Smooth muscle cell (in vitro differentiated cells): ENCODE data around the gene SLC29A3. TPM values are rescaled to one million over a fixed set of nuclear protein-coding genes. Genes with fewer than 3 reads are reported as not detected.

Experiments
- DNase-seq: peaks from one replicate; lab custom pipeline; 2025; ENCODE audit not compliant: unreplicated experiment; lab: John Stamatoyannopoulos, UW
- H2AFZ ChIP-seq: fragments of 200-600 bp; sonication (generic); 2 replicates; pipeline ENCODE4 v1.6.0; 2016; ENCODE audit warnings: antibody characterized with exemption, low read depth, mild to moderate bottlenecking
- H3F3A ChIP-seq: fragments of 200-600 bp; sonication (generic); 2 replicates; pipeline ENCODE4 v1.6.0; 2017; ENCODE audit warnings: antibody characterized with exemption, low read depth
- H3K27ac ChIP-seq: fragments of 200-600 bp; sonication (generic); 2 replicates; pipeline ENCODE4 v1.5.1; 2016; ENCODE audit warnings: low read depth, mild to moderate bottlenecking
- H3K27me3 ChIP-seq: fragments of 200-600 bp; sonication (generic); 2 replicates; pipeline ENCODE4 v1.6.1; 2016; ENCODE audit warnings: low read depth, mild to moderate bottlenecking
- H3K36me3 ChIP-seq: fragments of 200-600 bp; sonication (generic); 2 replicates; pipeline ENCODE4 v1.5.1; 2016; ENCODE audit warnings: low read depth
- H3K4me1 ChIP-seq: fragments of 200-600 bp; sonication (generic); 2 replicates; pipeline ENCODE4 v1.5.1; 2016; ENCODE audit warnings: low read depth
- H3K4me2 ChIP-seq: fragments of 200-600 bp; sonication (generic); 2 replicates; pipeline ENCODE4 v1.6.0; 2016; ENCODE audit warnings: mild to moderate bottlenecking
- H3K4me3 ChIP-seq: fragments of 200-600 bp; sonication (generic); 2 replicates; pipeline ENCODE4 v1.5.1; 2016; ENCODE audit warnings: mild to moderate bottlenecking
- H3K79me2 ChIP-seq: fragments of 200-600 bp; sonication (generic); 2 replicates; pipeline ENCODE4 v1.6.0; 2016; ENCODE audit warnings: low read depth, mild to moderate bottlenecking
- H3K9ac ChIP-seq: fragments of 200-600 bp; sonication (generic); 2 replicates; pipeline ENCODE4 v1.6.0; 2016; ENCODE audit warnings: low read depth
- H3K9me3 ChIP-seq: fragments of 200-600 bp; sonication (generic); replicated peaks from 2 replicates; pipeline ENCODE4 v1.5.1; 2016; ENCODE audit warnings: low read depth
- H4K20me1 ChIP-seq: fragments of 200-600 bp; sonication (generic); 2 replicates; pipeline ENCODE4 v1.6.0; 2016; ENCODE audit warnings: low read depth
- CTCF ChIP-seq: fragments of 200-600 bp; sonication (generic); IDR thresholded peaks from 2 replicates; pipeline ENCODE4 v1.5.1; 2017; ENCODE audit warnings: borderline replicate concordance, mild to moderate bottlenecking, antibody characterized with exemption; ENCODE audit not compliant: insufficient read depth, poor library complexity, severe bottlenecking
- WGBS: methylation state at CpG from one replicate; pipeline ENCODE4 v1.1.7; 2016; ENCODE audit warnings: low lambda C conversion rate; 5-methylcytosine and 5-hydroxymethylcytosine counted together
- polyA plus RNA-seq: library from polyadenylated mRNA; unstranded; fragments of >200 nt; fragmentation: Nextera tagmentation; extraction: Ambion mirVana; gene quantifications from 2 replicates; pipeline ENCODE4 v1.2.1, GENCODE V29; 2016
- total RNA-seq: library from RNA; depleted of rRNA; stranded (reverse); fragments of >200 nt; gene quantifications from 2 replicates; pipeline ENCODE4 v1.2.3, GENCODE V29; 2014

SLC29A3 gene
- total and polyA plus RNA-seq, 2 experiments from 2014 or later, result 2.9 to 4.8 TPM

- Histone ChIP-seq H3K4me2 (no peak overlapping the region), H3K4me3 (no peak overlapping the region), H3K27me3 (peaks cover 74% of the 10 kb centered on the region), H3K79me2 (no peaks in the 10 kb centered on the region), H3K36me3 (no peaks in the 10 kb centered on the region), H4K20me1 (no peaks in the 10 kb centered on the region), H2AFZ (no peak overlapping the region), H3F3A (no peaks in the 10 kb centered on the region), H3K4me1 (no peaks in the 10 kb centered on the region), H3K9me3 (no peaks in the 10 kb centered on the region), H3K27ac (no peak overlapping the region), H3K9ac (no peak overlapping the region)
- WGBS, result 44% methylated on average over 10 of the region's 10 CpGs
- no peak for TF ChIP-seq CTCF
- DNase-seq, result no peak
Observed at GRCh38 chr10:71390461-71390835, 71.4 kb downstream of the SLC29A3 start.

- Histone ChIP-seq H3K36me3 (no peaks in the 10 kb centered on the region), H3K27ac (no peak overlapping the region), H3K4me2 (no peak overlapping the region), H3K4me3 (no peak overlapping the region), H2AFZ (no peak overlapping the region), H3K9me3 (no peaks in the 10 kb centered on the region), H3K4me1 (no peaks in the 10 kb centered on the region), H3F3A (no peaks in the 10 kb centered on the region), H3K27me3 (peaks cover 80% of the 10 kb centered on the region), H4K20me1 (no peaks in the 10 kb centered on the region), H3K79me2 (no peaks in the 10 kb centered on the region), H3K9ac (no peak overlapping the region)
- TF ChIP-seq CTCF, result no peak
- 91% methylated on average over 3 of the region's 3 CpGs for WGBS
- no peak for DNase-seq
Observed at GRCh38 chr10:71390921-71391690, 72.0 kb downstream of the SLC29A3 start.

GRCh38 chr10:71391701-71392100 is 72.6 kb downstream of the SLC29A3 start:
- H2AFZ ChIP-seq, result no peak overlapping the region
- no peaks in the 10 kb centered on the region for H3K79me2 ChIP-seq
- peaks cover 85% of the 10 kb centered on the region for H3K27me3 ChIP-seq
- H3K9ac ChIP-seq, result no peak overlapping the region
- H3K4me3 ChIP-seq, result no peak overlapping the region
- no peak overlapping the region for H3K4me2 ChIP-seq
- no peak for TF ChIP-seq CTCF
- H4K20me1 ChIP-seq, result no peaks in the 10 kb centered on the region
- H3K9me3 ChIP-seq, result no peaks in the 10 kb centered on the region
- H3F3A ChIP-seq, result no peaks in the 10 kb centered on the region
- WGBS, result 81% methylated on average over 5 of the region's 5 CpGs
- DNase-seq, result no peak
- H3K36me3 ChIP-seq, result no peaks in the 10 kb centered on the region
- no peak overlapping the region for H3K27ac ChIP-seq
- H3K4me1 ChIP-seq, result no peaks in the 10 kb centered on the region

- Histone ChIP-seq H2AFZ (no peak overlapping the region), H4K20me1 (no peaks in the 10 kb centered on the region), H3K4me3 (no peak overlapping the region), H3K79me2 (no peaks in the 10 kb centered on the region), H3K9ac (no peak overlapping the region), H3K27me3 (peaks cover 90% of the 10 kb centered on the region), H3F3A (no peaks in the 10 kb centered on the region), H3K27ac (no peak overlapping the region), H3K36me3 (no peaks in the 10 kb centered on the region), H3K9me3 (no peaks in the 10 kb centered on the region), H3K4me2 (no peak overlapping the region), H3K4me1 (peaks cover 2% of the 10 kb centered on the region)
- no peak for DNase-seq
- WGBS, result 20% methylated on average over 1 of the region's 1 CpG
- no peak for TF ChIP-seq CTCF
Observed at GRCh38 chr10:71392292-71392691, 73.2 kb downstream of the SLC29A3 start.
